ENCODE measurements around the gene MAB21L3.

MAB21L3 gene

GRCh38 chr1:116161877-116162390, 50.7 kb downstream of the MAB21L3 start:
- no peaks in the 10 kb centered on the region for H3K9me3 ChIP-seq
- no peaks in the 10 kb centered on the region for H3K36me3 ChIP-seq
- TF ChIP-seq CTCF (IDR thresholded peaks at IDR 0.05): no peak
- H3K27ac ChIP-seq: no peak overlapping the region
- H3K4me1 ChIP-seq (ENCODE audit: control insufficient read depth in 1 of 2, insufficient read depth in 1 of 2, low read depth in 1 of 2, low read length in 1 of 2): no peaks in the 10 kb centered on the region
- H3K4me3 ChIP-seq (ENCODE audit: low read depth in 1 of 2, low read length in 1 of 2): no peak overlapping the region
- H3K27me3 ChIP-seq: peaks cover 6% of the 10 kb centered on the region

DNA sequence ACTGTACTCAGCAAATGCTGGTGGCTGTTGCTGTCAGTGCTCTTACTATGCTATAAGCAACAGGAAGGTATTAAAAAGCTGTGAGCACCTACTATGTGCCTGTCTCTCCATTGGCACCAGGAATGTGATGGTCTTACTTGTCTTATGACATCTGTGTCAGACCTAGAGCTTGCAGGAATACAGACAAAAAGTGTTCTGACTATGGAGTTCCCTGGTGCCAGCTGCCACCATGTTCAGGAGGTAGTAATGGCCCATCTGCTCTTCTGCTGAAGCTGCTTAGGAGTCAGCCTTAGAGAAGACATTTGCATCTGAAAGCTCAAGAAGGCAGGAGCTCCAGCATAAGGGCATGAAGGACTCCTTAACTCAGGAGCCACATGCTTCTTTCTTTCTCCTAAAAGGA, 52.3 kb downstream of the MAB21L3 start:
- no peak for TF ChIP-seq CTCF (IDR thresholded peaks at IDR 0.05)
- Histone ChIP-seq H3K36me3 (no peaks in the 10 kb centered on the region), H3K27me3 (peaks cover 22% of the 10 kb centered on the region), H3K4me3 (ENCODE audit: low read depth in 1 of 2, low read length in 1 of 2) (no peak overlapping the region), H3K4me1 (ENCODE audit: control insufficient read depth in 1 of 2, insufficient read depth in 1 of 2, low read depth in 1 of 2, low read length in 1 of 2) (peaks cover 8 to 11% of the 10 kb centered on the region in 2 experiments), H3K27ac (no peak overlapping the region), H3K9me3 (no peaks in the 10 kb centered on the region)

GRCh38 chr1:116164150-116164549, 53.0 kb downstream of the MAB21L3 start:
- Histone ChIP-seq H3K36me3 (no peaks in the 10 kb centered on the region), H3K9me3 (no peaks in the 10 kb centered on the region), H3K4me3 (ENCODE audit: low read depth in 1 of 2, low read length in 1 of 2) (no peak overlapping the region), H3K27ac (no peak overlapping the region), H3K4me1 (ENCODE audit: control insufficient read depth in 1 of 2, insufficient read depth in 1 of 2, low read depth in 1 of 2, low read length in 1 of 2) (peaks cover 10 to 15% of the 10 kb centered on the region in 2 experiments), H3K27me3 (peaks cover 28% of the 10 kb centered on the region)
- no peak for TF ChIP-seq CTCF (IDR thresholded peaks at IDR 0.05)

- Histone ChIP-seq H3K4me3 (ENCODE audit: low read depth in 1 of 2, low read length in 1 of 2) (no peak overlapping the region), H3K9me3 (no peaks in the 10 kb centered on the region), H3K27me3 (peaks cover 34% of the 10 kb centered on the region), H3K27ac (no peak overlapping the region), H3K4me1 (ENCODE audit: control insufficient read depth in 1 of 2, insufficient read depth in 1 of 2, low read depth in 1 of 2, low read length in 1 of 2) (peaks cover 10 to 15% of the 10 kb centered on the region in 2 experiments), H3K36me3 (no peaks in the 10 kb centered on the region)
- TF ChIP-seq CTCF (IDR thresholded peaks at IDR 0.05): no peak
Observed at GRCh38 chr1:116164604-116165368, 53.6 kb downstream of the MAB21L3 start.

GRCh38 chr1:116165572-116165971, 54.4 kb downstream of the MAB21L3 start:
- H3K36me3 ChIP-seq: no peaks in the 10 kb centered on the region
- peaks cover 38% of the 10 kb centered on the region for H3K27me3 ChIP-seq
- TF ChIP-seq CTCF (IDR thresholded peaks at IDR 0.05): no peak
- H3K4me1 ChIP-seq (ENCODE audit: control insufficient read depth in 1 of 2, insufficient read depth in 1 of 2, low read depth in 1 of 2, low read length in 1 of 2): peaks cover 10 to 15% of the 10 kb centered on the region in 2 experiments
- H3K27ac ChIP-seq: no peak overlapping the region
- no peak overlapping the region for H3K4me3 ChIP-seq (ENCODE audit: low read depth in 1 of 2, low read length in 1 of 2)
- no peaks in the 10 kb centered on the region for H3K9me3 ChIP-seq
